GM12875 (cell line): Measurements from ENCODE around the gene CDC14A.

Experiments used
- H3K4me3 ChIP-seq: one replicate; pipeline ENCODE4 v1.5.1; 2011; ENCODE audit warnings: low read depth, low read length, control low read depth
- CTCF ChIP-seq: IDR thresholded peaks from 2 replicates; pipeline ENCODE4 v1.5.1; 2011; ENCODE audit warnings: low read depth, mild to moderate bottlenecking, control low read depth, inconsistent platforms, low read length, moderate library complexity, borderline replicate concordance; ENCODE audit not compliant: insufficient read depth

The CDC14A gene

GRCh38 chr1:100494393-100495084, 142.2 kb downstream of the CDC14A start:
- TF ChIP-seq CTCF: no peak
- H3K4me3 ChIP-seq: no peak overlapping the region

GRCh38 chr1:100496896-100497295, 144.6 kb downstream of the CDC14A start:
- H3K4me3 ChIP-seq: no peak overlapping the region
- no peak for TF ChIP-seq CTCF

- H3K4me3 ChIP-seq: no peak overlapping the region
- TF ChIP-seq CTCF: no peak
Observed at GRCh38 chr1:100497796-100498195, 145.5 kb downstream of the CDC14A start.

GRCh38 chr1:100499194-100499811, 147.0 kb downstream of the CDC14A start:
- no peak overlapping the region for H3K4me3 ChIP-seq
- no peak for TF ChIP-seq CTCF

- no peak overlapping the region for H3K4me3 ChIP-seq
- no peak for TF ChIP-seq CTCF
Observed at GRCh38 chr1:100502052-100502792, 149.9 kb downstream of the CDC14A start.

- no peak for TF ChIP-seq CTCF
Observed at GRCh38 chr1:100506217-100506616, 153.9 kb downstream of the CDC14A start.

More at GRCh38 chr1:100506217-100506616, 153.9 kb downstream of the CDC14A start:
- no peak overlapping the region for H3K4me3 ChIP-seq
